Activated gamma-delta T cell (primary cell): ENCODE measurements around the gene UTS2.

Experiments
- DNase-seq: peaks from one replicate; lab custom pipeline; 2025; lab: John Stamatoyannopoulos, UW

The UTS2 gene

DNA sequence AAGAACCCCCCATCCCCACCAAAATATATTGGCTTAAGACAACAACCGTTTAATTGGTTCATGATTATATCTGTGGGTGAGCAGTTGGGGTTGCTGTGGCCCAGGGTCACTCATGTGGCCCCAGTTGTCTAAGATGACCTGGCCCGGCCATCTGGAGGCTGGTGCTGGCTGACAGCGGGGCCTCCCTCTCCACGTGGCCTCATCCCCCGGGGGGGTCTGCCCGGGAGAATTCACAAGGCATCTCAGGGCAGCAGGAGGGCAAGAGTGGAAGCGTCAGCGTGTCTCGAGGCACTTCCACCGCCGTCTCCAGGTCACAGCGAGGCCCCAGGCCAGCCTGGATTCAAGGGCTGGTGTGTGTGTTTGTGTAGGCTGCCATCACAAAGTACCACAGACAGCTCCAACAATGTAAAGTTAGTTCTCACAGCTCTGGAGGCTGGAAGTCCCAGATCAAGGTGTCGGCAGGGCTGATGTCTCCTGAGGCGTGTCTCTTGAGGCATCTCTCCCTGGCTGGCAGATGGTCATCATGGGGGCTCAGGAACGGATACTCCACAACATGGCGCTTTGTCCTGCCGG, 11.0 kb upstream of the UTS2 start:
- DNase-seq = no peak

DNA sequence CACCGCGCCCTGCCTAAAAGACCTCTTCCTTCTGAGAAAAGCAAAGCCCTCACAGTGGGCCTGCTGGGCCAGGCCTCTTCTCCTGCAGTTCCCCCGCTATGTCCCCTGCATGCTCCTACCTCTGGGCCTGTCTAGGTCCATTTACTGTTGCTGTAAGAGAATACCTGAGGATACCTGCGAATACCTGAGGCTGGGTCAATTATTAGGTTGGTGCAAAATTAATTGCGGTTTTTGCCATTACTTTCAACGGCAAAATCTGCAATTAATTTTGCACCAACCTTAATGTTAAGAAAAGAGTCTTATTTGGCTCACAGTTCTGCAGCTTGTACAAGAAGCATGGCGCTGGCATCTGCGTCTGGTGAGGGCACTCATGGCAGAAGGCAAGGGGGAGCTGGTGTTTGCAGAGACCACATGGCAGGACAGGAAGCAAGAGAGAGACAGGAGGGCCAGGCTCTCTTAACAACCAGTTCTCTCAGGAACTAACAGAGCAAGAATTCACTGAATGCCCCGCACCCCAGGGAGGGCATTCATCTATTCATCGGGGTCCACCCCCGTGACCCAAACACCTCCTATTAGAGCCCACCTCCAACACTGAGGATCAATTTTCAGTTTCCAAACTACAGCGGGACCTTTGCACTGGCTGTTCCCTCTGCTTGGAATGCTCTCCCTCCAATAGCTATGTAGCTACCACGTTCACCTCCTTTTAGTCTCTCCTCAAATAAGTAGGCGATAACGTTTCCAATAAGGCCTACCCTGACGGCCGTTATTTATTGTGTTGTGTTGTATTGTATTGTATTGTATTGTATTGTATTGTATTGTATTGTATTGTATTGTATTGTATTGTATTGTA, 9.6 kb upstream of the UTS2 start:
- DNase-seq = no peak

DNA sequence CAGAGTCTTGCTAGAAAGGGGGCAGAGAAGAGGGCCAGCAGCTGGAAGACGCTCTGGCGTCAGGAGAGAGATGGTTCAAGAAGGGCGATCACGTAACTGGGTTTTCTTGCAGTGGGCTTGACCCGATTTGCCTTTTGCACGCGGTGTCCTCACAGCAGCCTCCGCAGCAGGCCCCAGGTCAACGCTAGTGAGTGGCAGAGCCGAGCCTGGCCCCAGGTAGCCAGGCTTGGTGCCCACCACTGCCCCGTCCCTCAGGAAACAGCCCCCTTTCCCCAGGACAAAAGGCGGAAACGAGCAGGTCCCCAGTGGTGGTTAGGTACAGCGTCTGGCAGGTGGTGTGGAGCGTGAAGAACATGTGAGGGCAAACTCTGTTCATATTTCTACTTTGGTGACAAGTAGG, 8.6 kb upstream of the UTS2 start:
- no peak for DNase-seq

DNA sequence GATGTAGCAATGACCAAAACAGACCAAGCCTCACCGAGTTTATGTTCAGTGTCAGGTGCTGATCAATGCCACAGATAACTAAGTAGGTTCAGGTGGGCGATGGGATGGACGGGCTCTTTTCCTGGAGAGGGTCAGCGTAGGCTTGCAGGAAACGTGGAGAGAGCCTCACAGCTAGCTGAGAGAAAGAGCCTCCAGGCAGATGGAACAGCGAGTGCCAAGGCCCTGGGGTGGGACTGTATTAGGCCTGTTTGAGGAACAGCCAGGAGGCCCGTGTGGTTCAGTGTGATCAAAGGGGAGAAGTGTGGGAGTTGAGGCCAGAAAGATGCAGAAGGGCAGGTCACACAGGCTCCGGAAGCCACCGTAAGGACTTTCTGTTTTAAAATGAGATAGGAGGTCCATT, 7.3 kb upstream of the UTS2 start:
- no peak for DNase-seq

DNA sequence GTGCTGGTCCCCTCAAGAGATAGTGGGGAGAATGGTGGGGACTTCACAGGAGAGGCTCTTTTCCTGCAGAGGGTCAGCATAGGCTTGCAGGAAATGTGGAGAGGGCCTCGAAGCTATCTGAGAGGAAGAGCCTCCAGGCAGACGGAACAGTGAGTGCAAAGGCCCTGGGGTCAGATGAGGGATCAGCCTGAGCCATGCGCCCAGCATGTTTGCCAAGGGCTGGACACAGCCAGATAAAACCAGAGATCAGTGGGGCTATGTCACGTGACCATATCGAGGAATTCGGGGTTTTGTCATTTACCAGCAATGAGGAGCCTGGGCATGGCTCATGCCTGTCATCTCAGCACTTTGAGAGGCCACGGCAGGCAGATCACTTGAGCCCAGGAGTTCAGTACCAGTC, 6.5 kb upstream of the UTS2 start:
- DNase-seq = no peak

DNA sequence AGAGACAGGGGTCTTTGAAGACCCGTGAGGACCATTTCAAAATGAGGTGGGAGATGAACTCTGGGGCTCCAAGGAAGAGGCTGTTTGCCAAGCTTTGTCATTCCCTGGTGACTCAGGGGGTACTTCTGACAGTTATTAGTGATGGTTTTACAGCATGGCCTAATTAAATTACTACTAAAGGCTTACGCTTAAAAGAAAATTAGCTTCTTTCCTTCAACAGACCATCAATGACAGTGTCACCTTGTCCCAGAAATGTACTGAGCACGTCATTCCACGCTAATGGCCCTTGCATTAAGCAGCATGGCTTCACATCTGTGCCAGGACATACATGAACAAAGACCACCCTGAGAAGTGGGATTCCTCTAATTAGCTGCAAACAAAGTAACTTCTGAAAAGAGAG, 5.1 kb upstream of the UTS2 start:
- DNase-seq = no peak

DNA sequence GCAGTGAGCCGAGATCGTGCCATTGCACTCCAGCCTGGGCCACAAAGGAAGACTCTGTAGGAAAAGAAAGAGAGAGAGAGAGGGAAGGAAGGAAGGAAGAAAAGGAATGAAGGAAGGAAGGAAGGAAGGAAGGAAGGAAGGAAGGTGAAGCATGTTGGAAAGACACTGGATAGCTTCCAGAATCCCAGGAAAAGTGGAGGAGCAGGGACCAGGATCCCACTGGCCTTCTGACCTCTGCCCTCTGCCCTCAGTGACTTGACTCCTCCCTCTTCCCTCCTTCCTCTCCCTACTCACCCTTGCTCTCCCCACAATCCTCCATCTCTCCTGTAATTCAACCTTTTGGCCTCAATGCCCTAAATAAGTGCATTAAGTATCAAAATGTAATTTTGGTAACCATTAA, 4.1 kb upstream of the UTS2 start:
- no peak for DNase-seq

DNA sequence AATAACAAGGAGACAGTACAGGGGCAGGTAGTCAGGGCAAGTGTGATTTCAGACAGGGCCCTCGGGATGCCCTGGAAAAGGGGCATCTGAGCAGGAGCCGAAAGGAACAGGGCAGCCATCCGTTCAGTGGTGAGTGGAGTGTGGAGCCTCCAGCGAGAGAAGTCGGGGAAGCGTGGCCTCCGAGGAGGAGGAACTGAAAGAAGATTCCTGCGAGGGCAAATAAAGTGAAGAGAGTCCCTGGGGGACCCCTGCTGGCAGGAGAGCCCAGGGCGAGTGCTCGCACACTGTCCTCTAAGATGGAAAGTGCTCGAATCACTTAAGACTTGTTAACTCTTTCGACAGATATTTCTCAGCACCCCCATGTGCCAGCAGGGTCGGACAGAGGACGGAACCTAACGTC, 3.5 kb upstream of the UTS2 start:
- DNase-seq = no peak

DNA sequence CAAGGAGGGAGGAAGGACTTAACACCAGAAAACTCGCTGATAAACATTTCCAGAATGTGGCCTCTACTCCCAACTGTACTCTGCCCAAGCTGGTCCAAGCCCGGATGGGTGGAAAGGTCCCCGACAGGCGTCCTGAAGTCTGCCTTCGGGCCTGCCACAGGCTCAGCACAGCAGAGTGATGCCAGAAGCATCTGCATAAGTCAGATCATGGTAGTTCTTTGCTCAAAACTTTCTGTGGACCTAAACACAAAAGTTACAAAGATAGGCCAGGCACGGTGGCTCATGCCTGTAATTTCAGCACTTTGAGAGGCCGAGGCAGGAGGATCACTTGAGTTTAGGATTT, 790 bp upstream of the UTS2 start:
- no peak for DNase-seq

DNA sequence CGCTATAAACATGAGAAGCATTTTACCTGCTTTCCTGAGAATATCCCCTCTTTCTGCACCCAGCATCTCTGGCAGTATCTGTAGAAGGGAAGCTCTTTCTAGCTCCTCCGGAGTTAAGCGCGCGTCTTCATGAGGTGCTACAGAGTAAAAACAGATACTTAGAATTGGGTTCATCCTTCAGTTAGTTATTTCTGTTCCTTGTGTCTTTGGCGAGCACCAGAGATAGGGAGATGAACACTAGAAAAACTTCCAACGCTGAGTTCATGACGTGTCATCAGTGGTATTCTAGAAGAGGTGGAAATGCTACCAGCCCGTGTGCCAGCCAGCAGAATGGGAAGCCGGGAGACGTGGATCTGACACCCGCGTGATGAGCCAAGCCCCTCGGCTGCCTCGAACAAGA, 2.1 kb downstream of the UTS2 start:
- DNase-seq = no peak

DNA sequence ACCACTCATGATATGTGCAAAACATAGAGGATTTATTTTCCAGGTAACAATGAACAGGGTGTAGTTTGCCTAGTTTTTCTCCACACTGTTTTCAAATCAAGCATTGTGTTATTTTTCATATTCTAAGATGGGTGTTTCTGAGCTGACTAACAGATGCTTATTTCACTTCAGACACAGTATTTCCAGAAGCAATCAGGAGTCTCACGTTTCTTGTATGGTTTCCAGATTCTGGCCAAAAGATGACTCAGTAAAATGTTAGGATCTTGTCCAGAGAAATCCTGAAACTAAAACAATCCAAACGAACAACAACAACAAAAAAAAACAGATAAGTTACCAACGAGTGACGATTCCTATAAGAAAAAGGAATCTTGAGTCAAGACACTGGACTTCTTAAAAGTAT, 5.3 kb downstream of the UTS2 start:
- DNase-seq = no peak

DNA sequence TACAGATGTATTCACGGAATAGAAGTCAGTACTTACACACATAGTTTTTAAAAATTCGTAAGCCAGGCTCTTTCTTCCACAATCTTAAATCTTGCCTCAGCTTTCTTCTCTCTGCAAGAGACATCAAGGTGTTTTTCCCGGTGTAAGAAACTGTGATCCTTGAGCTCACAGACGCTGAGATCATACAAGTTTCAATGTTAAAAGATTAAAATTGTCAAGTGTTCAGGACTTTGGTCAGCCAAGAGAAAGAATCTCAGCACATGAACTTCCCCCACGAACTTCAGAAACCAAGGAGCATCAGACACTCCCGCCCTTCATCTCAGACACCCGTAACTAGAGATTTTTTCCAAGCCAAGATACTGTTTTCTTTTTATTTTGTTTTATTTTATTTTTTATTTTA, 6.2 kb downstream of the UTS2 start:
- no peak for DNase-seq

DNA sequence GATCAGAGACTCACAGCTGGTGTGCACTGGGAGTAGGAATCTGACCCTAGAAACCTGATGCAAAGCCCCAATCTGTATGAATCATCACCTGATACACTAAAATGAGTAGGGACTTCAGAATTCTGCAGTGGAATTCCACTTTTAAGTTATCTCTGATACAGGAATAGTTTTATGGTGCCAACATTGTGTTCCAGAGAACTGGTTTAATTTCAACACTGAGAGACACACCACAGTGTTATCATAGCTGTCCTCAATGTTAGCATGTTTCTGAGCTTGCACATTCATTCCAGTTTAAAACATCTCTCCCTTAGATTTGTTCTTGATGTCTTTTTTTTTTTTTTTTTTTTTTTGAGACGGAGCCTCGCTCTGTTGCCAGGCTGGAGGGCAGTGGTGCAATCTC, 7.1 kb downstream of the UTS2 start:
- DNase-seq = no peak

DNA sequence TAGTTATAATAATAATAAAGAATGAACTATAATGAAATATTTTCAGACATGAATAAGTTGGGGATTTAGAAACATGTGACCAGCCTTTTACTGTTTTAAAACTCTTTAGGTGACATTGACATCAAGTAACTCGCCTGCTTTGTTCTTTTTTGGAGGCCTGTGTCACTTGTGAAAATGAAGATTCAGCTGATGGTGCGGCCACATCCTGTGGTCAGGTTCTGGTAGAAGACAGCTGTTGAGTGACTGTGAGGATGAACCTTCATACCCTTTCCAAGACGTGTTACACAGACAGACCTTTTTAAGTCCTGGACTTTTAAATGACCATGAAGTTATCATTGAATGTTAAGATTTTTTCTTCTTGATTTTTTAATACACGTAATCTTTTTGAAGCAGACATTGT, 10.3 kb downstream of the UTS2 start:
- DNase-seq = no peak

DNA sequence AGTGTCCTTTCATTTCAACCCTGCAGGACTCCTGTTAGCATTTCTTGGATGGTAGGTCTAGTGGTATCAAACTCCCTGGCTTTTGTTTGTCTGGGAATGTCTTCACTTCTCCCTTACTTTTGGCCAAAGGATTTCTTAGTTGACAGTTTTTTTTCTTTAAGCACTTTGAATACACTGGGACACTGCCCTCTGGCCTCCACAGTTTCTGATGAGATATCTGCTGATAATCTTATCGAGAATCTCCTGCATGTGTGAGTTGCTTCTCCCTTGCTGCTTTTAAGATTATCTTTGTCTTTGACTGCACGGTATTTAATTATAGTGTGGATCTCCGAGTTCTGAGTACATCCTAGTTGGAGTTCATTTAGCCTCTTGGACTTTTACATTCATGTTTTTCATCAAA, 13.3 kb downstream of the UTS2 start:
- no peak for DNase-seq

DNA sequence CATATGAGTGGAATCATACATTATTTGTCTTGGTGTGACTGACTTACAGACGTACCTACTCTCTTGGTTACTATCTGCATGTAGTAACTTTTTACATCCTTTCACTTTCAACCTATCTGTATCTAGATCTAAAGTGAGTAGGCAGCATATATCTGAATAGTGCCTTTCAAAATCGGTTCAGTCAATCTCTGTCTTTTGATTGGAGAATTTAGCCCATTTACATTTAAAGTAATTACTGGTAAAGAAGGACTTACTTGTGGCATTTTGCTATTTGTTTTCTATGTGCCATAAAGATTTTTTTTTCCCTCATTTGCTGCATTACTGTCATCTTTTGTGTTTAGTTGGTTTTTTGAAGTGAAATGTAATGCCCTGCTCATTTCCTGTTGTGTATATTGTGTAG, 14.2 kb downstream of the UTS2 start:
- DNase-seq = no peak

DNA sequence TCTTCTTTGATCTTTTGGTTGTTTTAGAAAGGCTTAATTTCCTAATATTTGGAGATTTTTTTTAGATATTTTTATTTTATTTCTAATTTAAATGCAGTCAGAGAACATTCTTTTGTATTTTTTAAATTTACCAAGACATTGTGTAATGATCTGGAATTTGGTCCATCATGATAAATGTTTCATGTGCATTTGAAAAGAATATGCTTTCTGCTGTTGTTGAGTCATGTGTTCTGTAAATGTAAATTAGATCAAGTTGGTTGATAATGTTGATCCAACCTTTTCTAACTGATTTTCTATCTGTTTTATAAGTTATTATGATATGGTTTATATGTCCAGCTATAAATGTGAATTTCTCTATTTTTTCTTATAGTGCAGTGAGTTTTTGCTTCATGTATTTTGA, 19.8 kb downstream of the UTS2 start:
- no peak for DNase-seq

DNA sequence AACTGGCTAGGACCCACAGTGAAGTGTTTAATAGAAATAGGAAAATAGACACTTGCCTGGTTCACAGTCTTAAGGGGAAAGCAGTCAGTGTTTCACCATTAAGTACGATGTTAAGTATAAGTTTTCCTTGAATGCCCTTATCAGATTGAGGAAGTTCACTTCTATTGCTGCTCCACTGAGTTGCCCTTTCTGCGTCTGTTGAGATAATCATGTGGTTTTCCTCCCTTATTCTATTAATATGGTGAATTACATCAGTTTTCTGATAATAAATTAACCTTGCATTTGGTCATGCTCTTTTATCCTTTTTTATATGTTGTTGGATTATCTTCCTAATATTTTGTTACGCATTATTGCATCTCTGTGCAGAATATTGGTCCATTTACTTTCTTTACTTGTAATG, 21.4 kb downstream of the UTS2 start:
- DNase-seq = no peak

DNA sequence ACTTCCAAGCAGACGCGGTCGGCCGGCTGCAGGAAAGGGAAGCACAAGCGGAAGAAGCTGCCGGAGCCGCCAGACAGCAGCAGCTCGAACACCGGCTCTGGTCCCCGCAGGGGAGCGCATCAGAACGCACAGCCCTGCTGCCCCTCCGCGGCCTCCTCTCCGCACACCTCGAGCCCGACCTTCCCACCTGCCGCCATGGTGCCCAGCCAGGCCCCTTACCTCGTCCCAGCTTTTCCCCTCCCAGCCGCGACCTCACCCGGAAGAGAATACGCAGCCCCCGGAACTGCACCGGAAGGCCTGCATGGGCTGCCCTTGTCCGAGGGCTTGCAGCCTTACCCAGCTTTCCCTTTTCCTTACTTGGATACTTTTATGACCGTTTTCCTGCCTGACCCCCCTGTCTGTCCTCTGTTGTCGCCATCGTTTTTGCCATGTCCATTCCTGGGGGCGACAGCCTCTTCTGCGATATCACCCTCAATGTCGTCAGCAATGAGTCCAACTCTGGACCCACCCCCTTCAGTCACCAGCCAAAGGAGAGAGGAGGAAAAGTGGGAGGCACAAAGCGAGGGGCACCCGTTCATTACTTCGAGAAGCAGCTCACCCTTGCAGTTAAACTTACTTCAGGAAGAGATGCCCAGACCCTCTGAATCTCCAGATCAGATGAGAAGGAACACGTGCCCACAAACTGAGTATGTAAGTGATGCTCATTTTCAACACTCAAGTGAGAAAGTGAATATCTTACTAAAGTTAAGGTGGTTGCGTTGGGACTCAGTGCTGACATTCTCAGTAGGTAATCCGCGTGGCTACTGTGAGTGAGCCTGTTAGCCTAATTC, 25.5 kb downstream of the UTS2 start:
- no peak for DNase-seq

DNA sequence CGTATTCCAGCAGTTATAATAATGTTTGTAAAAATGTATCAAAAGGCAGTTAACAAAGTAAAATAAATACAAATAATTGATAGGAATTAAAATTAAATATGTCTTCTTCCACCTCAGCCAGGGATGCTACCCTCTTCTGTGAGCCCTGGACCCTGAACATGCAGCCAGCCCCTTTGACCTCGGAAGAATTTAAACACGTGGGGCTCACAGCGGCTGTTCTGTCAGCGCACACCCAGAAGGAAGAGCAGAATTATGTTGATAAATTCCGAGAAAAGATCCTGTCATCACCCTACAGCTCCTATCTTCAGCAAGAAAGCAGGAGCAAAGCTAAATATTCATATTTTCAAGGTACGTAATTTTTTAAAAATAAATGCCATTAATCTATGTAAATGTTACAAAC, 26.5 kb downstream of the UTS2 start:
- no peak for DNase-seq

DNA sequence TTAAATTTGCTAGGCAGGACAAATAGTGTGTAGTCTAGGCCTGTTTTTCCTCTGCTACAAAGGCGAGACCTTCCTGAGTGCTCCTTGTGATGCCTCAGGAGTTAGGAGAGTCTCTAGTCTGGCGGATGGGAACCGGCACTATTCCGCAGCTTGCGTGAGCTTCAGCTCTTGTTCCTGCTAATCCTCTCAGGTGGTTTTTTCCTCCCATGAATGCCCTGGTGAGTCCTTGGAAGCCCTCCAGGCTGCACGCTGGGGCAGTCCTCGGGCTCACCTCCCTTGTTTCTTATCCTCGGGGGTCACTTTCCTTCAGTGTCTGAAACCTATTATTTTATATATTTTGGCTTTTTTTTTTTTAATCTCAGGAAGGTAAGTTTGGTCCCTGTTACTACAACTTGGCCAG, 28.2 kb downstream of the UTS2 start:
- no peak for DNase-seq

DNA sequence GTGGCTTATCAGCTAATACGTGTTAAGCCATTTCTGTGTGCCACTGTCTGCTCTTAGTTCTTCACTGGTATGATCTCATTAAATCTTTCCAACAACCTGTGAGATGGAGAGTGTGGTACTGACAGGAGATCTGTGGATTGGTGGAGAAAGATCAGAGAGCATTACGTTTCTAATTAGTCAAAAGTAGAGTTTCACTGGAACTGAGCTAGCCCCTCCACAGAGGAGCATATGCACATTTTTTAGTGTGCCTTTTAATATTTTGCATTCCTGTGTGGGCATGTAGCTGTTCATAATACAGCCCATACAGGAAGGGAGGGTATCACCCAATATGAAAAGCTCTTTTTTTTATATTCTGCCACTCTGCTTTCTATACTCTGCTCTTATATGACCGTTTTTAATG, 31.6 kb downstream of the UTS2 start:
- no peak for DNase-seq

DNA sequence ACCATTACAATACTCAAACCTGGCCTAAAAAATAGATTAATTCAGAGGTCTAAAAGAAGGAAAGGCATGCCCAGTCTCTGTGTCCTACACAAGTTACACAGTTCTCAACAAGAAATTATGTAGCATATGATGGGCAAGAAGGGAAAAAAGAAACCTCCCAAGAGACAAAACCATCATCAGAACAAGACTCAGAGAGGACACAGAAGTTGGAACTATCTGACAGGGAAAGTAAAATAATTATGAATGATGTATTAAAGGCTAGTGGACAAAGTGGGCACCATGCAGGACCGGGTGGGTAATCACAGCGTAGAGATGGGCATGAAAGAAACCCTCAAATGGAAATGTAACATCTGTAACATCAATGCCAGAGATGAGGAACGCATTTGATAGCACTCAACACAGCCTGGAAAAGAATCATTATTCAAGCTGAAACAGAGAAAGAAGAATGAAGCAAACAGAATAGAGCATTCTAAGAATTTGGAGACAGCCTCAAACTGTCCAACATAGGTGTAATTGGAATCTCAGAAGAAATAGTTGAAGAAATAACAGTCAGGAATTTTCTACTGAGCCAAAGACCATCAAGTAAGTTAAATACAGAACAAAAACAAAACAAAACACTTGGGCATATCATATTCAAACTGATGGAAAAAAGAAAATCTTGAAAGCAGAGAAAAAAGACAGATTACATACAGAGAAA, 39.0 kb downstream of the UTS2 start:
- DNase-seq = no peak
